GM18868 (cell line): Measurements from ENCODE around the gene LGALS3BP.

Experiments used
- ATAC-seq: cut with Tn5 transposase; IDR thresholded peaks from one replicate; pipeline ENCODE4 v1.9.1; 2021; ENCODE audit warnings: mild to moderate bottlenecking, moderate library complexity; ENCODE audit not compliant: unreplicated experiment

Gene LGALS3BP

DNA sequence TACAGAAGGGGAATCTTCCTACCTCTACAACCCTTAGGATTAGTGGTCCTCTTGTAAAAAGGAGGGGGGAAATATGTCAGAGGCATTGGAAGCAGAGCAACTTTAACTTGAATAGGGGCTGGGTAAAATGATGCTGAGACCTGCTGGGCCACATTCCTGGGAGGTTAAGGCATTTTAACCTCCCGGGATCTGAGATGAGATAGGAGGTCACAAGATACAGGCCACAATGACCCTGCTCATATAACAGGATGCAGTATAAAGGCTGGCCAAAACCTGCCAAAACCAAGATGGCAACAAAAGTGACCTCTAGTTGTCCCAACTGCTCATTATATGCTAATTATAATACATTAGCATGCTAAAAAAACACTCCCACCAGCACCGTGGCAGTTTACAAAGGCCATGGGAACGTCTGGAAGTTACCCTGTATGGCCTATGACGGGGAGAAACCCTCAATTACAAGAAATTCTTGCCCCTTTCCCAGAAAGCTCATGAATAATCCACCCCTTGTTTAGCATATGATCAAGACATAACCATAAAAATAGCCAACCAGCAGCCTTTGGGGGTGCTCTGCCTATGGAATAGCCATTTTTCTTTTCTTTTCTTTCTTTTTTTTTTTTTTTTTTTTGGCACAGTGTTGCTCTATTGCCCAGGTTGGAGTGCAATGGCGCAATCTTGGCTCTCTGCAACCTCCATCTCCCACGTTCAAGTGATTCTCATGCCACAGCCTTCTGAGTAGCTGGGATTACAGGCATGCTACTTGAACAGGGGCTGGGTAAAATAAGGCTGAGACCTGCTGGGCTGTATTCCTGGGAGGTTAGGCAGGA, 38.0 kb upstream of the LGALS3BP start:
- no peak for ATAC-seq

DNA sequence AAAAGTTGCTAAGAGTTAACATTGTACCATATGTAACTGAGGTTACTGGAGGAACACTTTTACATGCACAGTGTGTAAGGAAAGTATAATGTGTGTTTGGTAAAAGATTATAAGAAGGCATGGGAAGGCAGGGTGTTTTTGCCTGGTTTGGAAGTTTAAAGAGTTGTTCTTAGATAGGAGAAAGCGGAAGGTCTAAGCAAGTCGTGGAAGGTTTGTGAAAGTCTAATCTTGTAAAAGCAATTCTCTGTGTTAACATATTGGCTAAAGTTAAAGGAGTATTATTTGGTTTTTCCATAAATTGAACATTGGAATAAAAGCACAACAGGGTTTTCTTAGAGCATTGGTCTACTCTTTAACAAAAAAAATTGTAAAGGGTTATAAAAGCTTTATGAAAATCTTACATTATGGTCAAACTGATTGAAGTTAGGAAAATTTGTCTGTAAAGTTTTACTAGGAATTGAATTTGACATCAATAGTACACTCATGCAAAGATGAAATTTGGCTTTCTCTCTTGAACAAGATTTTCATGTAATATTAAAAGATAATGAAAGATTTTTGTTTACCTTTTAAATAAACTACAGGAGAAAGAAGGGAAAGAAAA, 34.5 kb upstream of the LGALS3BP start:
- no peak for ATAC-seq

DNA sequence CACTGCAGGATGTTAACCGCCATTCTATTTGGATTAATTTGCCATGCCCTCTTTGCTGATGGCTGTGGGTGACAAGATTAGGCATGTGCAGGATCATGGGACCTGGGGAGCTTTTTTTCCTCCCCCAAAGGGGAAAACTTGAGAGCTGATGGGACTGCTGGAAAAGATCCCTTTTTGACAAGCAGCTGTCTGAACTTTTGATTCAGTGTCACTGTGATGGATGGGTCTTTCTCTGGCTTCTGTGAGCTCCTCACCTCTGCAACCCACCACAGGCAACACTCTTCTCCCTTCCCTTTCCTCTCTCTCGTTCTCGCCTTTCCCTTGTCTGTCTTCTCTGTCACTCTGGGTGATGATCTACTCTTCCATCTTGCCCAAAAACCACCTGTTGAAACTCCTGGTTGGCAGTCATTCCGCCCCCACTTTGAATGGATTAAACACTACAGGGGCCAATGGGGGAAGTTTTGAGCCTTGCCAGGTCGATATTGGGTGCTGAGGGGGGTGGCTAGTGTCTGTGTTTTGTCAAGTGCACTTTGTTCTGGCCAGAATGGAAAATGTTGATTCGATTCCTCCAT, 32.9 kb upstream of the LGALS3BP start:
- no peak for ATAC-seq

DNA sequence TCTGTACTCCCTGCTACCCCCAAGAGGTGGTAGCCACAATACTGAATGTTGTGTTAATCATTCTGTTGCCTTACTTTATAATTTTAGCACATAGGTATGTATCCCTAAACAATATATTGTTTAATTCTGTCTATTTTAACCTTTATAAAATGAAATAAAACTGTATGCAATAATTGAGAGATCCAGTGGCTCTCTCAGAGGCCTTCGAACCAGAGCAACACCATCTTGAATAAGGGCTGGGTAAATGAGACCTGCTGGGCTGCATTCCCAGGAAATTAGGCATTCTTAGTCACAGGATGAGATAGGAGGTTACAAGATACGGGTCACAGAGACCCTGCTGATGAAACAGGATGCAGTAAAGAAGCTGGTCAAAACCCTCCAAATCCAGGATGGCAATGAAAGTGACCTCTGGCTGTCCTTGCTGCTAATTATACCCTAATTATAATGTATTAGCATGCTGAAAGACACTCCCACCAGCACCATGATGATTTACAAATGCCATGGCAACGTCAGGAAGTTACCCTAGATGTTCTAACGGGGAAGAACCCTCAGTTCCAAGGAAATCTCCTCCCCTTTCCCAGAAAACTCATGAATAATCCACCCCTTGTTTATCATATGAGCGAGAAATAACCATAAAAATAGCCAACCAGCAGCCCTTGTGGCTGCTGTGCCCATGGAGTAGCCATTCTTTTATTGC, 31.9 kb upstream of the LGALS3BP start:
- no peak for ATAC-seq

DNA sequence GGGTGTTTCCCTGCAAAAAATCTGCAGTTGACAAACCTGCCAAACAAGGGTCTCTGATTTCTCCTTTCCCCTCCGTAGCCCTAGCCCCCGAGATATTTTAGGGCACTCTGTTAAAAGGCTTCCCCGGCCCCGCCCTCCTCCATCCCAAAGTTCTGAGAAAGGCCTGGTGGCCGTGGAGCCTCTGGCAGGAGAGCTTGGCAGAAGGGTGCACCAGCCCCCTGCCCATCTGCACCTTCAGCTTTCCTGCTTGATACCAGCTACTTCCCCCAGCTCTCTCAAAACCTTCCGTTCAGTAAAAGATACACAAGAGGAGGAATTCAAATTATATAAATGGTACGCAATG, 30.6 kb upstream of the LGALS3BP start:
- ATAC-seq: no peak

DNA sequence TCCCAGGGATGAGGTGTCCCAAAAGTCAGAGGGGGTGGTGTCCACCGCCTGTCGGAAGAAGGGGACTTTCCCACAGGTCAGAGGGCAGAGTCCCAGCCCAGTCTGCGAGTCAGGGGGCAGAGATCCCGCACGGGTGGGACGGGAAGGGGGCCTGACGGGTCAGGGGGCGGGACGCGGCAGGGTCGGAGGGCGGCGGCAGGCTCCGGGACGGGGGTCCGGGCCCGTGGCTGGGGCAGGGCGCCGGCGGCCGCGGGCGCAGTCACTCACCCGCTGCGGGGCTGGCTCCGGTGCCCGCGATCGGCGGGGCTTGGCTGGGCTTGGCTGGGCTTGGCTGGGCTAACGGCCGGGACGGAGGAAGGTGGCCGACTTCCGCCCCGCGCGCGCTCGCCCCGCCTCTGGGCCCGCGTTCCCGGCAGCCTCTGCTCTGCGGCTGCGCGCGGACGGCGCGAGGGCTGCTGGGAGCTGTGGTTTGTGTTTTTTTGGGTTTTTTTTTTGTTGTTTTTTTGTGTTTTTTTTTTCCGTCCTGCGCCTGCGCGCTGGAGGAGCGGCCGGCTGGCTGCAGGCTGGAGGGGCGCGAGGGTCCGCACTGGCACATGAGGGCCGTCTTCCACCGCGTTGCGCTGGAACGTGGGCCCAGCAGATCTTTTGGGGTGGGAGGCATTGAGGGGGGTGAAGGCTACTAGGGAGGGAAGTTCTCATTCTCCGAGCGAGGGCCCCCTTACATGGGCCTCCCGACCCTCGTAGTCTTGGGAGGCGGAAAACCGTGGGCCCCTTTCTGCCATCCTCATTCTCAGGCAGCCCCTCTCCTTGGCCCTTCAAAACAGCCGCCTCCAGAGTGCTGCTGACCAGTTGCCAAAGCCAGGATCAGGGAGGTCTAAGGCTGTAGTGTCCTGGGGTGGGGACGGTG, 29.9 kb upstream of the LGALS3BP start, which contains the start of gene CANT1:
Gene CANT1 (minus strand): TSS at position 368 of the 907 bp plus-strand sequence. CDS start 12,142 bp downstream, outside the sequence.
- peak; percentile 88 for ATAC-seq

DNA sequence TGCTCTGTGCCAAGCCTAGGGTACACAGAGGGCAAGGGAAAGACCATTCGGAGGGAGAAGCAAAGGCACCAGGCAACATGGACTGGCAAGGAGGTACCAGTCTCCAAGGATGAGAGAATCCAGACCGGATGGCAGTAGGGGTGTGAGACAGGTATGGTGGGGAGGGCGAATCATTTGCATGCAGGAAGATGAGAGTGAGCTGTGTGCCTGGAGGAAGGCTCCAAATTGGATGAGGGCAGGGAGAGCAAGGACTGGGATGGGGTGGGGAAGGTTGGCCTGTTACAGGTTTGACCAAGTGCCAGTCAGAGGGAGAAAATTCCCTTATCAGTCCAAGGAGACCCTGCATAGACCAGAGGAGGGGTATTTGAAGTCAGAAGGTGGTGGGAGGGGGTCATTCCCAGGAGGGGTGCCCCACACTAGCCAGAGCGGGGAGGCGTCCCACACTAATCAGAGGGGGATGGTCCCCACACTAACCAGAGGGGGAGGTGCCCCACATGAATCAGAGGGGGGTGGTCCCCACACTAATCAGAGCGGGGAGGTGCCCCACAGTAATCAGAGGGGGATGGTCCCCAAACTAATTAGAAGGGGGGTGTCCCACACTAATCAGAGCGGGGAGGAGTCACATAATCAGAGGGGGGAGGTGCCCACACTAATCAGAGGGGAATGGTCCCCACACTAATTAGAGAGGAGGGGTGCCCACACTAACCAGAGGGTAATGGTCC, 29.1 kb upstream of the LGALS3BP start:
- no peak for ATAC-seq

DNA sequence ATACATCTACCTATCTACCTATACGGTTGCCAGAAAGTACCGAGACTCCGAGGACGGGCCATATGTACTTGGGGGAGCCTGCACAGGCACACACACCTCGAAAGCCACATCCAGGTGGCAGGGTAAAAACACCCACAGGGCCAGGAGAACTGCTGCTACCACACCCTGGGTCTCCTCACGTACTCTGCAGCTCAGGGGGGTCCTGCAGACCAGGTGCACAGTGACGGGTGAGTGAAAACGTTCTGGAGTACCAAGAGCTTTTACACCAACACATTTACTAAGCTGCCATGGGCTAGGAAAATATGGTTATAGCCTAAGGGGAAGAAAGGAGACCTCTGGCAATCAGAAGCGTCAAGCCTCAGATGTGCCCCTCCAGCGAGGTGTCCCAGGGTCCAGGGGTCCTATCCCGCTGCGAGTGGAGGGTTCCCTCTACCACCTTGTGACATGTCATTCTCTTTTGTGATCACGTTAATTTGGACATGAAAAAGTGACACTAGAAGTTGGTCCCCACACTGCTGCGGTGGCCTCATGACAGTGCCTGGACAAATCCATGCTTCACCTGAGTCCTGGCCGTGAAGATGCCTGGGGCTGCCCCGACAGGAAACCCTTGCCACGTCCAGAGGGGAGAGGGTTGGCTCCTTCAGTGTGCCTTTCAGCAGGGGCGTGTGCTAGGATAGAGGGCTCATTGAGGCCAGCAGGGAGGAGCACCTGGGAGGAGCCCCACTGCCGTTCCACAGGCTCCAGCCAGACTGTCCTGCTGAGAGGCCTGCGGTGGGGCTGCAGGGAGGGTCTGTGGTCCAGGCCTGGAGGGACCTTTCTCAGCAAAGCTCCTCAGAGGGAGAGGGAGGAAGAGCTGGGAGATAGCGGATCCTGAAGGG, 28.0 kb upstream of the LGALS3BP start:
- ATAC-seq: no peak

DNA sequence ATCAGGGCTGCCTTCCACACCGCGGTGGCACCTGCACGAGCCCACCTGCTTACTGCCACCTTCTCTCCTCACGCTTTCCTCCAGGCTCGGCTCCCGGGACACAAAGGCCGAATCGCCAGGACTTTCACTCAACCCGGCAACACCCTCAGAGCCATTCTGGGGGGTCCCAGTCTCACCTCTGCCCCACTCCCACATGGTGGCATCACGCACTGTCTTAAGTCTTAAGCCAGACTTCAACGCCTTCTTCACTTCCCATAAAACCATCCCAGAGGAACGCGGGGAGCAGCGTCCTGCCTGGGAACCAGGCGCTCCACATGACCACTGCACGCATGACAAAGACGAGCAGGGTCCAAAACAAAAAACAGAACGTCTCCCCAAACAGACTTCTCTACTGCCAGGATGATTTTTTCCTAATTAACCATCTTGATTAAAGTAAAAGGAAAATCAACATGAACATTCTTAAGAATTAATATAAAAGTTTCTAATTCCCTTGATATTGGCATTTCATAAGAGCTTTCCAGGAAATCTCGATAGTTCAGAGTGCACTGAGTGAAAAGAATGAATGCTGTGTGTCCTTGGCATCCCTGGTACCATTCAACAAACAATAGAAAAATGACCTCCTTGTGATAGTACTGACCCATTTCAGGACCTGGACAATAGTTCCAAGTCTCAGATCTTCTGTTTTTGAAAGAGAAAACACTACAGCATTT, 27.2 kb upstream of the LGALS3BP start:
- ATAC-seq: no peak

DNA sequence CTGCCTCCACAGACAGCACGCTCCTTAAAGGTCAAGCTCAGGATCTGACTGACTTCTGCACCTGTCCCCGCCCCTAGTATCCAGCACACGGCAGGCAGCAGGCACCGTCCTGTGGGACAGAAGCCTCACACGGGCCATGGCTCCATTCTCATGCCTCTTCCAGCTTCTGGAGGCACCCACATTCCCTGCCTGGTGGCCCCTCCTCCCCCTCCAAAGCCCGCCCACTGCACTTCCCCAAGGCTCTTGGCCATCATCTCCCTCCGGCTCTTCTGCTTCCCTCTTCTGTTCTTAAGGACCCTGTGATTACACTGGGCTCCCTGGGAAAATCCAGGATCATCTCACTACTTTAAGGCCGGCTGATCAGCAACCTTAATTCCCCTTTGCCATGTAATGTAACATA, 26.3 kb upstream of the LGALS3BP start:
- no peak for ATAC-seq

DNA sequence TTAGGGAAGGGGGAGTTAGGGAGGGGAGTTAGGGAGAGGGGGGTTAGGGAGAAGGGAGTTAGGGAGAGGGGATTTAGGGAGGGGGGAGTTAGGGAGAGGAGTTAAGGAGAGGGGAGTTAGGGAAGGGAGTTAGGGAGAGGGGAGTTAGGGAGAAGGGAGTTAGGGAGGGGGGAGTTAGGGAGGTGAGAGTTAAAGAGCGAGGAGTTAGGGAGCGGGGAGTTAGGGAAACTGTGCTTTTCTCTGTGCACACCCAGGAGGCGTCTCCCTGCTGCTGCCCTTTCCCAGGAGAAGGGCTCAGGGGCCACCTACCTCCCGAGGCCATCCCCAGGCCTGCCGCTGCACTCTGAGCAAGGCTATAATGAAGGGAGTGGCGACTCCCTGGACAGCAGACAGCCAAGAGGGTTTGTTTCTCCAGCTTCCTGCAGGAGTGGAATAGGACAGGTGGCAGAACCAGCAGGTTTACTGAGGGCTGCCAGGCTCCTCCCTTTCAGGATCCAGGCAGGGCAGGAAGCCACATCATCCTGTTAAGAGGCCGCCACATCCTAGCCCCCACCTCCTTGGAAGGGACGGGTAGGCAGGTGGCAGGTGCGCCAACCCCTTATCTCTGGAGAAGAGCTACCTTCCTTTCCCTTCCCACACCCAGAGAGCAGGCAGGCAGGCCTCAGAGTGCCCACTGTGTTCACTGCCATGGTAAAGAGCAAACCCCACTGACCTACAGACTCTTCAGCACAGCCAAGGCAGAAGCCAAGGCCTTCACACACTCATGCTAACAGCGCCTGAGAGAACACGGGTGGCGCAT, 25.5 kb upstream of the LGALS3BP start:
- no peak for ATAC-seq

DNA sequence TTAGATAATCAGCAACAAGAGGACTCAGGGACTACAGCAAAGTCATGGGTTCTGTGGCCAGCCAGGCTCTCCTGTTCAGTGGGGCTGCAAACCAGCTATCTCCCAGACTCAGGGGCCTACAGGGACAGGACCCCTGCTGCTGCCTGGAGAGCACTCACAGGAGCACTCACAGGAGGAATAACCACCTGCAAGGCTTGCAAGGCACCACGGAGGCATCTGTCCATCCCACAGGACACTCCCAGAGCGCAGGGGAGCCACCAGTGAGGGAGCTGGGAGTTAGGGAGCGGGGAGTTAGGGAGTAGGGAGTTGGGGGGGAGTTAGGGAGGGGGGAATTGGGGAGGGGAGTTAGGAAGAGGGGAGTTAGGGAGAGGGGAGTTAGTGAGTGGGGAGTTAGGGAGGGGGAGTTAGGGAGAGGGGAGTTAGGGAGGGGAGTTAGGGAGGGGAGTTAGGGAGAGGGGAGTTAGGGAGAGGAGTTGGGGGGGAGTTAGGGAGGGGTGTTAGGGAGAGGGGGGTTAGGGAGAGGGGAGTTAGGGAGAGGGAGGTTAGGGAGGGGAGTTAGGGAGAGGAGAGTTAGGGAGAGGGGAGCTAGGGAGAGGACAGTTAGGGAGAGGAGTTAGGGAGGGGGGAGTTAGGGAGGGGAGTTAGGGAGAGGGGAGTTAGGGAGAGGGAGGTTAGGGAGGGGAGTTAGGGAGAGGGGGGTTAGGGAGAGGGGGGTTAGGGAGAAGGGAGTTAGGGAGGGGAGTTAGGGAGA, 24.1 kb upstream of the LGALS3BP start:
- no peak for ATAC-seq

DNA sequence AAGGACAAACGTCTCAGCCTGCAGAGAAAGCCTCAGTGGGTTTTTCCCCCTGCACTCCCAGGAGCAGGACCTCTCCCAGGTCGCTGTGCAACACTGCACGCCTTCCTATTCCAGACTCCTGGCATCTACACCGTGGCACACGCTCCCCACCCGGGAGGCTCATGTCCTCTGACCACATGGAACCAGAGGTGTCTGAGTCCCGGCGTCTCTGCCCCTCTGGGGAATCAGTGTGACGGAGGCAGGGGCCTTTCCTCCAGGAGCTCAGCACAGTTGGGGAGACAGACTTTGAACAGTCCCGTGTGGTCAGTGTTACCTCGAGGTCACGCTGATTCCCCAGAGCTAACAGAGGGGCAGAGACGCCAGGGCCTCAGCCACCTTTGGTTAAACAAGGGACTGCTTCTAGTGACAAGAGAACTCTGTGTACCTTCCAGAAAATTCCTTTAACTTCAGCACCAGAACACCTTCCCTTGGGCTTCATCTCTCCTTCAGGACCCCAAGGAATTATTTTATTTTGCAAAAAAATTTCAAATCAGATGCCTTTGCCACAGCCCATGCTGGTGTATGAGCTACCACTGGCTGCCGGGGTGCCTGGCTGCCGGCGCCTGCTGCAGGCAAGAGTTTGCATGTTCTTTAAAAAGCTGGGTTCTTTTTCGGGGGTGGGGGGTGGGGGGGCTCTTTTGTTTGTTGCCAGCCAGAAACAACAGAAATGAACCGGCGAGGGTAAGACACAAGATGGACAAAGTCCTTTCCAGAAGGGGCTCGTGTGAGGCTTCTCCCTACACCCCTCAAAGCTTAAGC, 23.3 kb upstream of the LGALS3BP start:
- ATAC-seq: no peak

DNA sequence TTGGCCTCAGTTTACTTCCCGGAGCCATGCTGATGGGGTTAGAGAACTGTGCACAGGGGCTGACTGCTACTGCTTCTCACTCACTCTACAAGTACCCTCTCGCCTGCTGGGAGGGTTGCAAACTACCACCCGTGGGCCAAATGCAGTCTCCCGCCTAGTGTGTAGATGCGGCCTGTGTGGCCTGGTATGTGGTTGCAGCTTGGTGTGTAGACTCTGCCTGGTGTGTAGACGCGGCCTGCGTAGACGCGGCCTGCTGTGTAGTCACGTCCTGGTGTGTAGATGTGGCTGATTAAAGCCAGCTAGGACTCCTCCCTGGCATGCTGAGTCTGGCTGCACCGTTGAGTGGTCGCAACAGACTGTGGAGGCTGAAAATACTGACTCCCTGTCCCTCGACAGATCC, 22.6 kb upstream of the LGALS3BP start:
- no peak for ATAC-seq

DNA sequence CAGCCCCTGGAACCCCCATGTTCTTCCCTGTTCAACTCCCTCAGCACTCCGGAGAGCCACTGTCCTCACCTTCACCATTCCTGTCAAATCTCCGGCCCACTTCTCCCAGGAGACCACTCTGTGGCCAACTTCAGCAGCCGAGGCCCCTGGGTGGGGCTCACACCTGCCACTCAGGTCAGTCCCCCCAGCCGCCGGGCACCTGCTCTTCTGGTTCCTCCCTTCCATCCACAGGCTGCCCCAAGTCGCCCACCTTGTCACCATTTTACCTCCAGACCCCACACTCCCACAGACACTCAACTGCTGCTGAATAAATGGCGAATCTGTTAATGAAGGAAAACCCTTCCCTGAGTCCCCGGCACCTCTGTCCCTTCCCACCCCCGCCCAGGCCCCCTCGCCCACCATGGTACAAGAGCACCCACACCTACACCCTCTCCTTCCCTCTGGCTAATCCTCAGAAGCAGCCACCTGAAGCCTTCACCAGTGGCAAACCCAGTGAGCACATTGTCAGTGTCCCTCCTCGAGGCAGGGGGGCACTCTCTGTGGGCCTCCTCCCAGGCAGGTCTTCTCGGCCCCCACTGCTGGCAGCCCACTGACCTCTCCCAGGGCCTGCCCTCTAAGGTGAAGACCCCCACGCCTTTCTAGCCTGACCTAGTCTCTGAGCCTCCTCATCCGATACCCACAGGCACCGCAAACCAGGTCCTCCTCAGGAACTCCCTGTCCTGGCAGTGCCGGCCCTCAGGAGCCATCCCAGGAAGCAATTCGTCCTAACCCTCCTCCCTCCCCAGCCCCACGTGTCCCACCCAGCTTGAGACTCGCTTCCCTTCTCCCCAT, 21.7 kb upstream of the LGALS3BP start:
- no peak for ATAC-seq
